ENCODE results near the gene MON1A. TPM values are rescaled to one million over a fixed set of nuclear protein-coding genes. Genes with fewer than 3 reads are reported as not detected.

Gene MON1A
- total RNA-seq, 1 donor from 2014 or later: 7.1 TPM

DNA sequence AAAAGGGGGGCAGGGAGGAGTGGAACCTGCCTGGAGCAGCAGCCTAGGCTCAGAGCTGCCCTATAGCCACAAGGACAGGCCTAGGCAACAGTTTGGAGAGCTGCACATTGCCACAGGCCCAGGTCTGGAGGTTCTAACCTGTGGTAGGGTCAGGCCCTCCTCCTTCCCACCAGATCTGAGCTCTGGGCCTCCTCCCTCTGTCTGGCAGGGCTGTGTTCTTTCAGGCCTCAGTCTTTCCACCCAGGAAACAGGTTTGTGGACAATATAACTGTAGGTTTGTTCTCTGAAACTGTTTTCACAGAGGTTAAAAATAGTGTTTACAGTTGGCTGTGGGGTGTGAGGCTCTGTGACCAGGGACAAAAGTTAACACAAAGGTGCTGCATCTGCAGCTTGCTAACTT, 50.9 kb downstream of the MON1A start:
- no peak for TF ChIP-seq CTCF (IDR thresholded peaks at IDR 0.05)
- DNase-seq (no peak), ATAC-seq (ENCODE audit: low read depth) (no peak)
- Mint-ChIP-seq H3K27ac (no peak overlapping the region), H3K4me1 (no peaks in the 10 kb centered on the region), H3K36me3 (ENCODE audit: low read depth) (no peaks in the 10 kb centered on the region), H3K27me3 (peaks cover 1% of the 10 kb centered on the region), H3K4me3 (no peak overlapping the region), H3K9me3 (no peaks in the 10 kb centered on the region)
- POLR2A ChIA-PET: no interaction called here
- CTCF ChIA-PET: no interaction called here
- intact Hi-C loops (cut with micrococcal nuclease): no loop called here

DNA sequence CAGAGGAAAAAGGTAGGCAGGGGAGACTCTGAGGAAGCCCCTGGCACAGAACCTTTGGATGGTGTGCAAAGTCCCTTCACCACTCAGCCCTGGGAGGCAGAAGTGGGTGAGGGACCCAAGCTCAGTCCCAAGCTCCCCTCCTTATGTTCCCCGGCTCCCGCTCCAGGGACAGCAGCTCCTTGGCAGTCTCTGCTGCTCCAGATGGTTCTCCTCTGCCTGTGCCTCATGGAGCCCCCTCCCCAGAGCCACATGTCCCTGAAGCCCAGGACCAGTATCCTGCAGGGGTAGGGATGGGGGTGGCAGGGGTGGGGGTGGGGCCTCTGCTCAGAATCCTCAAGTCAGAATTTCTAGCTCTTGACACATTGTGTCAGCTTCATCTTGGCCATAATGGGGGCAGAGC, 51.9 kb downstream of the MON1A start:
- intact Hi-C loops (cut with micrococcal nuclease): no loop called here
- H3K27ac Mint-ChIP-seq: no peak overlapping the region
- CTCF ChIA-PET: no interaction called here

DNA sequence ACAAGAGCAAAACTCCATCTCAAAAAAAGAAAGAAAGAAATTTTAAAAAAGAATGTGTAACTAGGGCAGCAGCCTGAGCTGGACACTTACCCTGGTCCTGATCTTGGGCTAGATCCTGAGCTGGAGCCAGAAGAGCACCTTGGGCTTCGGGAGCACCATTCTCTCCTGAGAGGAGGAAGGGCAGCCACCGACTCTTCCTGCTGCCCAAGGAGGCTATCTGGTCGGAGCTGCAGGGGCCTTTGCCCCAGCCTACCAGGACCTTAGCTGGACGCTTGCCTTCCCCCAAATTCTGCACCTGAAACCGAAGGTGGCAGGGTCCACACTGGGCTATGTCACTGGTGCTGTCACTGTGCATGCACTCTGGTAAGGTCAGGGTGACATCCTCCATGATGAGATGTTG, 53.0 kb downstream of the MON1A start:
- CTCF ChIA-PET: no interaction called here
- TF ChIP-seq CTCF (IDR thresholded peaks at IDR 0.05): no peak
- H3K27me3 Mint-ChIP-seq: peaks cover under 1% of the 10 kb centered on the region
- intact Hi-C loops (cut with micrococcal nuclease): no loop called here
- DNase-seq (no peak), ATAC-seq (ENCODE audit: low read depth) (no peak)
- no peak overlapping the region for H3K4me3 Mint-ChIP-seq
- POLR2A ChIA-PET: no interaction called here
- H3K9me3 Mint-ChIP-seq: no peaks in the 10 kb centered on the region
- H3K36me3 Mint-ChIP-seq (ENCODE audit: low read depth): no peaks in the 10 kb centered on the region
- no peak overlapping the region for H3K27ac Mint-ChIP-seq
- H3K4me1 Mint-ChIP-seq: peaks cover 4% of the 10 kb centered on the region

More for the DNA sequence above, 51.9 kb downstream of the MON1A start:
- H3K27me3 Mint-ChIP-seq: peaks cover 1% of the 10 kb centered on the region
- TF ChIP-seq CTCF (IDR thresholded peaks at IDR 0.05): no peak
- ATAC-seq (ENCODE audit: low read depth) (no peak), DNase-seq (no peak)
- peaks cover 3% of the 10 kb centered on the region for H3K4me1 Mint-ChIP-seq
- no peak overlapping the region for H3K4me3 Mint-ChIP-seq
- POLR2A ChIA-PET: no interaction called here
- no peaks in the 10 kb centered on the region for H3K36me3 Mint-ChIP-seq (ENCODE audit: low read depth)
- no peaks in the 10 kb centered on the region for H3K9me3 Mint-ChIP-seq

- Mint-ChIP-seq H3K27ac (no peak overlapping the region), H3K9me3 (no peaks in the 10 kb centered on the region), H3K4me1 (peaks cover 4% of the 10 kb centered on the region), H3K36me3 (ENCODE audit: low read depth) (no peaks in the 10 kb centered on the region), H3K27me3 (peaks cover 9% of the 10 kb centered on the region), H3K4me3 (no peak overlapping the region)
- CTCF ChIA-PET: no interaction called here
- ATAC-seq (ENCODE audit: low read depth): no peak
- intact Hi-C loops (cut with micrococcal nuclease): no loop called here
- POLR2A ChIA-PET: no interaction called here
- no peak for DNase-seq
- no peak for TF ChIP-seq CTCF (IDR thresholded peaks at IDR 0.05)
These were observed 56.0 kb downstream of the MON1A start for GRCh38 chr3:49873623-49874022.

- peak; percentile 43 for ATAC-seq (ENCODE audit: low read depth)
- H3K9me3 Mint-ChIP-seq: no peaks in the 10 kb centered on the region
- no peaks in the 10 kb centered on the region for H3K36me3 Mint-ChIP-seq (ENCODE audit: low read depth)
- H3K27ac Mint-ChIP-seq: no peak overlapping the region
- ChIA-PET CTCF (no interaction called here), POLR2A (no interaction called here)
- H3K27me3 Mint-ChIP-seq: peaks cover 17% of the 10 kb centered on the region
- peaks cover 4% of the 10 kb centered on the region for H3K4me1 Mint-ChIP-seq
- no peak for DNase-seq
- intact Hi-C loops (cut with micrococcal nuclease): no loop called here
- TF ChIP-seq CTCF (IDR thresholded peaks at IDR 0.05): no peak
- no peak overlapping the region for H3K4me3 Mint-ChIP-seq
These were observed 56.8 kb downstream of the MON1A start for GRCh38 chr3:49872801-49873281.

Measured in activated B cell treated with CpG ODN at 0.5 μM for 24 hours (primary cell).